ENCODE data around the gene CCDC186. TPM values are rescaled to one million over a fixed set of nuclear protein-coding genes. Genes with fewer than 3 reads are reported as not detected.

CCDC186 gene
- total and polyA plus RNA-seq, 2 of the 4 experiments (the other 2 are of a cell fraction), result 3.0 to 6.1 TPM

DNA sequence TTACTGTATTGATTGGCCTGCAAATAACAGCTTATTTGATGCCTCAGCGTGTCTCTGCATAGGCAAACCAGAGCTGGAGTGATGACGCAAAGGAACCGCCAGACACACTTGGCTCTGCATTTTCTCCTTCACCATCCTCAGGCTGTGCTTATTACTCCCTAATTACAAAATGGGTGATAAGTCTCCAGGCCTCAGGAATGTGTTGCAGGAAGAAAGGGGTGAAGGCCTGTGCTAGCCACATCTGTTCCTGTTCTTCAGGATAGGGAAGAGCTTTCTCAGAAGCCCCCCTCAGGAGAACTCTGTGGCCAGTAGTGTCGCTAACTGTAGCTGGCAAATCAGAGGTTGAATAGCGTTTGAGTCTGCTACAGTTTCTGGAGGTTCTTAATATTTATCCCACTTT is 10.3 kb upstream of the CCDC186 start:
- H3K9ac ChIP-seq (ENCODE audit: low read depth, low read length), result no peak overlapping the region
- in situ Hi-C loops (cut with MboI; ENCODE audit: low sequenced_read_pairs), result no loop called here
- no peak for DNase-seq
- BruUV-seq (replicated peaks), result no TSS peak
- TF ChIP-seq FOS (IDR thresholded peaks at IDR 0.05; ENCODE audit: low read depth, low read length) (no peak), MXI1 (IDR thresholded peaks at IDR 0.05; ENCODE audit: borderline replicate concordance, low read depth, low read length) (no peak), NFE2L2 (IDR thresholded peaks at IDR 0.05; ENCODE audit: low read depth, low read length) (no peak), POLR2A (IDR thresholded peaks at IDR 0.05; ENCODE audit: low read depth, low read length) (no peak)
- TF ChIP-seq, protein P1, sequence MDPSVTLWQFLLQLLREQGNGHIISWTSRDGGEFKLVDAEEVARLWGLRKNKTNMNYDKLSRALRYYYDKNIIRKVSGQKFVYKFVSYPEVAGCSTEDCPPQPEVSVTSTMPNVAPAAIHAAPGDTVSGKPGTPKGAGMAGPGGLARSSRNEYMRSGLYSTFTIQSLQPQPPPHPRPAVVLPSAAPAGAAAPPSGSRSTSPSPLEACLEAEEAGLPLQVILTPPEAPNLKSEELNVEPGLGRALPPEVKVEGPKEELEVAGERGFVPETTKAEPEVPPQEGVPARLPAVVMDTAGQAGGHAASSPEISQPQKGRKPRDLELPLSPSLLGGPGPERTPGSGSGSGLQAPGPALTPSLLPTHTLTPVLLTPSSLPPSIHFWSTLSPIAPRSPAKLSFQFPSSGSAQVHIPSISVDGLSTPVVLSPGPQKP (IDR thresholded peaks at IDR 0.05; ENCODE audit: borderline replicate concordance, low read depth, low read length), result no peak
- TF ChIP-seq, protein P2, sequence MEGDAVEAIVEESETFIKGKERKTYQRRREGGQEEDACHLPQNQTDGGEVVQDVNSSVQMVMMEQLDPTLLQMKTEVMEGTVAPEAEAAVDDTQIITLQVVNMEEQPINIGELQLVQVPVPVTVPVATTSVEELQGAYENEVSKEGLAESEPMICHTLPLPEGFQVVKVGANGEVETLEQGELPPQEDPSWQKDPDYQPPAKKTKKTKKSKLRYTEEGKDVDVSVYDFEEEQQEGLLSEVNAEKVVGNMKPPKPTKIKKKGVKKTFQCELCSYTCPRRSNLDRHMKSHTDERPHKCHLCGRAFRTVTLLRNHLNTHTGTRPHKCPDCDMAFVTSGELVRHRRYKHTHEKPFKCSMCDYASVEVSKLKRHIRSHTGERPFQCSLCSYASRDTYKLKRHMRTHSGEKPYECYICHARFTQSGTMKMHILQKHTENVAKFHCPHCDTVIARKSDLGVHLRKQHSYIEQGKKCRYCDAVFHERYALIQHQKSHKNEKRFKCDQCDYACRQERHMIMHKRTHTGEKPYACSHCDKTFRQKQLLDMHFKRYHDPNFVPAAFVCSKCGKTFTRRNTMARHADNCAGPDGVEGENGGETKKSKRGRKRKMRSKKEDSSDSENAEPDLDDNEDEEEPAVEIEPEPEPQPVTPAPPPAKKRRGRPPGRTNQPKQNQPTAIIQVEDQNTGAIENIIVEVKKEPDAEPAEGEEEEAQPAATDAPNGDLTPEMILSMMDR (conservative IDR thresholded peaks at IDR 0.05; ENCODE audit: low read depth, low read length), result no peak
- no peak overlapping the region for H3K27ac ChIP-seq (ENCODE audit: insufficient read depth, low read length)
- intact Hi-C loops (cut with micrococcal nuclease), result no loop called here
- no peaks in the 10 kb centered on the region for H4K20me1 ChIP-seq (ENCODE audit: insufficient read depth, low read length)
- H3K79me1 ChIP-seq (ENCODE audit: low read depth in 1 of 2, low read length in 2 of 2), result no peaks in the 10 kb centered on the region
- H3K18ac ChIP-seq (ENCODE audit: low read depth, low read length), result no peak overlapping the region
- no peak for ATAC-seq (ENCODE audit: low read depth)
- H3K56ac ChIP-seq (ENCODE audit: extremely low read depth, insufficient read depth, low read length), result no peak overlapping the region
- H4K5ac ChIP-seq (ENCODE audit: low read depth, low read length), result no peak overlapping the region
- ChIA-PET POLR2A (ENCODE audit: unreplicated experiment) (interaction anchor here (0.7 kb wide), 1 partner anchor 314 kb away, joined by 6 read pairs; no protein-coding TSS in a partner anchor), CTCF (no interaction called here)
- H3K23ac ChIP-seq (ENCODE audit: low read depth, low read length), result no peak overlapping the region
- no peaks in the 10 kb centered on the region for H3K9me1 ChIP-seq (ENCODE audit: insufficient read depth, low read length)
- no peak overlapping the region for H2BK5ac ChIP-seq (ENCODE audit: low read depth, low read length, poor library complexity, severe bottlenecking)
- H3K14ac ChIP-seq (replicated peaks; ENCODE audit: low read depth, low read length), result no peak overlapping the region
- no peaks in the 10 kb centered on the region for H3K36me3 ChIP-seq (ENCODE audit: control insufficient read depth, insufficient read depth, low read length)
- no peak overlapping the region for H2BK15ac ChIP-seq (ENCODE audit: low read depth, low read length)
- H2BK20ac ChIP-seq (ENCODE audit: low read depth, low read length), result no peak overlapping the region
- no peak overlapping the region for H3K4me3 ChIP-seq (ENCODE audit: insufficient read depth, low read depth, low read length)
- no peak overlapping the region for H4K8ac ChIP-seq (ENCODE audit: low read depth in 2 of 2, low read length in 2 of 2)
- no peak overlapping the region for H2AK9ac ChIP-seq (replicated peaks; ENCODE audit: low read depth, low read length, poor library complexity)
- H2AFZ ChIP-seq (replicated peaks; ENCODE audit: low read length, poor library complexity), result no peak overlapping the region
- H3K4ac ChIP-seq (ENCODE audit: low read depth, low read length), result no peak overlapping the region
- H4K91ac ChIP-seq (ENCODE audit: insufficient read depth, low read depth, low read length), result no peak overlapping the region
- no peak overlapping the region for H3K4me2 ChIP-seq (ENCODE audit: low read depth, low read length)
- no peak overlapping the region for H2BK120ac ChIP-seq (ENCODE audit: low read depth, low read length)
- H3K27me3 ChIP-seq (ENCODE audit: control insufficient read depth, insufficient read depth, low read length), result peaks cover 8% of the 10 kb centered on the region; the same call in 1 of the 2 replicates
- whole genome bisulfite sequencing, 2 experiments (ENCODE audit: extremely low coverage in 2 of 2, insufficient read length in 1 of 2), result 83% methylated on average over 1 of the region's 5 CpGs; no CpG with 5 or more reads in 1 of the 2 experiments
- H3K4me1 ChIP-seq (ENCODE audit: control insufficient read depth, insufficient read depth, low read length), result no peaks in the 10 kb centered on the region
- no peak overlapping the region for H2AK5ac ChIP-seq (ENCODE audit: low read depth, low read length)
- no peaks in the 10 kb centered on the region for H3K9me3 ChIP-seq (ENCODE audit: control insufficient read depth, insufficient read depth, low read length)
- dilution Hi-C loops (cut with HindIII; ENCODE audit: low sequenced_read_pairs, unreplicated experiment), result no loop called here
